Fibroblast of skin of left quadriceps (primary cell): ENCODE data around the gene FERMT3.
A peak's percentile ranks its signal among the peaks of the same experiment; 100 is the strongest.
"Not testable (repeated sequence)": the region's sequence is repeated elsewhere in the genome, so short reads cannot be mapped to it uniquely, and the experiment has no call there.

Experiments
- DNase-seq, 2 experiments: peaks; one replicate each; pipeline ENCODE4 v3.0.0-alpha.2; 2013; ENCODE audit warnings: low read depth in 2 of 2

Gene FERMT3

DNA sequence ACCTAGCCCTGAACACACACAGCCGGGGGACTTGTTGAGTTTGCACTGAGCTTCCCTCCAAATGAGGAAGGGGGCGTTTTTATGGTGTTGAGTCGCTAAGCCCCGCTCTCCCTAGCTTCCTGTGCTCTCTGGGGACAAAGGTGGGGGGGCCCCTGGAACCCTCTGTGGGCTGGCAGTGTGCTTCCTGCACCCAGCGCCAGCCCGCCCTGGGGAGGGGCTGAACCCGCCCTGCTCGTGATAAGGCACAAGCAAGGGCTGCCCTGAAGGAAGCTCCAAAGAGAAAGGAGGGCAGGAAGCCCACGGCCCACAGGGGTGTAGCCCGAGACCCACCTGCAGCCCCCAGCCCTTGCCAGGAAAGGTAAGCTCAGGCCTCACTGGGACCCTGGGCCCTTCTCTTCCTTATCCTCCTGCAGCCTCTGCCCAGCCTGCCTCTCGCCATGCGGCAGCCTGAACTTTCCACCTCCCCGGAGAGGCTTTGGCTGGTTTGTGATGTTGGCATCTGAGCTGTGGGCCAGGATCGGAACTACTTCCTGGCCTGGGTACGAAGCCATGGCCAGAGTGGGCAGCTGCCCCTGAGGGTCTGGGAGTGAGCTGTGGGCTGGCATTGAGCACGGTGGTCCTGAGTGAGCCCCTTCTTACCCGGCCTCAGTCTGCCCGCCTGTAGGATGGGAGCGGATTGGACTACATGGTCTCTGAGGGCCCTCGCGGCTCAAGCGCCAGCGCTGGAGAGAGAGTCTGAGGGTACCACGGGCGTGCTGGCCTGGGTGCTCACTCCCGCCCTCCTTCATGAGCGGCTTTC, at the start of gene FERMT3:
Gene FERMT3, plus strand, starts transcription at position 265 of the 799 bp plus-strand sequence. CDS start 644 bp downstream, outside the sequence.
- DNase-seq, result no peak

DNA sequence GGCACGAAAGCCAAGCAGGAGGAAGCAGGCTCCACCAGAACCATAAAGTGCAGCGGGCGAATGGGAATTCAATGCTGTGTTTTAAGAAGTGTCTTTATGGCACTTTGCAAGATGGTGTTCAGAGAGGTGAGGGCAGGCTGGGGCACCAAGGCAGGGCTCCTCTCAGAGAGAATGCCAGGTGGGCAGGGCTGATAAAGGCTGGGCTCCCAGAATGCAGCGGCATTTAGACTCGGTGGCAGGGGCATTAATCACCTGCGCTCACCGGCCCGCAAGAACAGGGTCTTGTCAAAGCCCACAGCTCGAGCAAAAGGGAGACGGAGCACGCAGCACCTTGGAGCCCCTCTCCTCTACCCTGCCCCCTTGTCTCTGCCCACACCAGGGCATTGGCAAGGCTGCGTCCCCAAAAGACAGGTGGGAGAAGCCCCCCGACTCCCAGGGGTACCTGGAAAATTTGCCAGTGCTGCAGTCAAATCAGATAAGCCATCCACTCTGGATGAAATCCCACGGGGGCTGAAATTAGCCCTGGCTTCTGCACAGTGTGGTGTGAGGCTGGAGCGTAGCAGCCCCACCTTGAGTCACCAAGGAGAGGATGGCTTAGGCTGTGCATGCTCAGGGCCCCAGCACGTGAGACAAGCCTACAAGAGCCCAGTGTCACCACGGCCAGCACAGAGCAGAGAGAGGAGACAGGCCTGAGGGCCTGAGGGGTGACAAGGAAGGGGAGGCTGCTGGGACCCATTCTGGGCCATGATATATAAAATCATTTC, 48.7 kb upstream of the FERMT3 start:
- no peak for DNase-seq

DNA sequence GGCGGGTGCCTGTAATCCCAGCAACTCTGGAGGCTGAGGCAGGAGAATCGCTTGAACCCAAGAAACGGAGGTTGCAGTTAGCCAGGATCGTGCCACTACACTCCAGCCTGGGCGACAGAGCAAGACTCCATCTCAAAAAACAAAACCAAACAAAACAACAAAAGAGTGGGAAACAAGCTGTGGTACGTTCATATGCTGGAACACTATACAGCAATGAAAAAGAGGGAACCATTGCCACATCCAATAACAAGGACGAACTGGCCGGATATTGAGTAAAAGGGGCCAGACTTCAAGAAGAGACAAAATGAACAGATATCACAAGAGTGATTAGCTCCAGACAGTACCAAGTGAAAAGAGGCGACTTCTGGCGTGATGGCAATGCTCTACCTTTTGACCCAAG, 45.5 kb upstream of the FERMT3 start:
- no peak for DNase-seq

DNA sequence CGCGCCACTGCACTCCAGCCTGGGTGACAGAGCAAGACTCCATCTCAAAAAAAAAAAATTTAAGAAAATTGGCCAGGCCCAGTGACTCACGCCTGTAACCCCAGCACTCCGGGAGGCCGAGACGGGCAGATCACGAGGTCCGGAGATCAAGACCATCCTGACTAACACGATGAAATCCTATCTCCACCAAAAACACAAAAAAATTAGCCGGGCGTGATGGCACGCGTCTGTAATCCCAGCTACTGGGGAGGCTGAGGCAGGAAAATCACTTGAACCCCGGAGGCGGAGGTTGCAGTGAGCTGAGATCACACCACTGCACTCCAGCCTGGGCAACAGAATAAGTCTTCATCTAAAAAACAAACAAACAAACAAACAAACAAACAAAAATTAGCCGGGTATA, 43.8 kb upstream of the FERMT3 start:
- not testable (repeated sequence) for DNase-seq

DNA sequence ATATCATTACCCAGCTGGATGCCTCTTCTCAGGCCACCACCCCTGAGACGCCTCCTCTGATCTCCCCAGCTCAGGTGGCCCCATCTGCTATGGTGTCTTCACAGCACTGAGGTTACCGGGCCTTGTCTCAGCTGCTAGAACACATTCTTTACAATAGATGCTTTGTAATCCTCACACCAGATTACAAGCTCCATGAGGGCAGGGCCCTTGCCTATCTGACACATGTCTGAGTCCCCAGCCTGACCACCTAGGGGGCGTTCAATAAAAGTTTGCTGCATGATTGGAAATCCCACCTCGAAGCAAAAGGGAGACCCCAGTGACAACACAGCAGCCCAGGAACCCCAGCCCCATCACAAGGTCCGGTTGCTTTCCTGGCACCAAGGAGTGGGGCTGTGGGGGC, 42.6 kb upstream of the FERMT3 start:
- DNase-seq, result no peak

DNA sequence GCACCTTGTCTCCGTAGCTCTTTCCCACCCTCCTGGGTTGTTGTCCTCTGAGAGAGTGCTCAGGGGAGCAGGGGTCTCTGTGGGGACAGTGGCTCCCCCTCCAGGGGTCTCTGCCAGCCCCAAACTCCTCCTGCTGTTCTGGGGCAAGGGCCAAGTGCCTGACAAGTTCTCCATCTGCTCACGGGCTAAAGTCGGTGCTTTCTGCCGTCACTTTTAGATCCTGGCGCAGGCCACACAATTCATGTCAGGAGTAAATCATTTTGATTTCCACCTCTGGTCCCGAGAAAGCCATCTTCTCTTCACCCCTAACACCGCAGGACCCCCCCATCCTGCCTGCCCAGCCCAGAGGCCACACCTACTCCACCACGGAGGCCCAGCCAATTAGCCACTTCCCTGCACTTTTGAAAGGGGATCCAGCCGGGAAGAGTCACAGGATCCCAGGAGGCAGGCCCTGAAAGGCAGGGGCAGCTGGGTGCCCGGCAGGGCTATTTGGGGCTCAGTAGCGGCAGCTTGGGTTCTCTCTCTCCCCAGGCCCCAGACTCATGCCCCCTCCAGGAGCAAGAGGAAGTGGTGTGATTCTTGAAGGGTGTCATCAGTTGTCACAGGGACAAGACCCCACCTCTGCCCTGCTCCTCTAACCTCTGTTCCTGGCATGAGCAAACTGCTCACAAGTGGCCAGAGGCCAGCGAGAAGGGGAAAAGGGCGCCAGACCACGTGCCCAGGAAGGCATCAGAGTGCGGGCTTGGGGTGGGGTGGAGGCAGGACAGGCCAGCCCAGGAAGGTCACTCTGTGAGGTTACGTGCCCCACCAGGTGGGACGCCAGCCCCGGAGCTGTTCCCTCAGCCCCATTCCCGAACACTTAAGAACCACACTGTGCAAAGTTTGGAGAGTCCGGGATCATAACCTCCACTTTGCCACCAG, 41.9 kb upstream of the FERMT3 start:
- DNase-seq, result no peak

DNA sequence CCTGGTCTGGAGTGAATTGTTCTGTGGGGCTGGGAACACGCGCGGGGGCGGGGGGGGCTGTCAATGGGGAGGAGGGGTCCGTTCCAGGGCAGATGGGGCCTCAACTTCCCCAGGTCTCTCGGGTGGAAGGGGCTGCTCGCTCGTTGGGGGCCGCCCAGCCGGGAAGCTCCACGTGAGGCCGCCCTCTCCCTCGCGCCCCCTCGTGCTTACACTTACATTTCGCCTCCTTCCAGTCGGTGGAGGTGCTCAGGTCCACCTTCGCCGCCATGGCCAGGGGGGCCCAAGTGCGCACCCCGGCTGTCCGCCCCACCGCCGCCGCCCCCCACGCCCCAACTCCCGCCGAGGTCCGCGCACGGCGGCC, 41.1 kb upstream of the FERMT3 start:
- DNase-seq, result no peak

DNA sequence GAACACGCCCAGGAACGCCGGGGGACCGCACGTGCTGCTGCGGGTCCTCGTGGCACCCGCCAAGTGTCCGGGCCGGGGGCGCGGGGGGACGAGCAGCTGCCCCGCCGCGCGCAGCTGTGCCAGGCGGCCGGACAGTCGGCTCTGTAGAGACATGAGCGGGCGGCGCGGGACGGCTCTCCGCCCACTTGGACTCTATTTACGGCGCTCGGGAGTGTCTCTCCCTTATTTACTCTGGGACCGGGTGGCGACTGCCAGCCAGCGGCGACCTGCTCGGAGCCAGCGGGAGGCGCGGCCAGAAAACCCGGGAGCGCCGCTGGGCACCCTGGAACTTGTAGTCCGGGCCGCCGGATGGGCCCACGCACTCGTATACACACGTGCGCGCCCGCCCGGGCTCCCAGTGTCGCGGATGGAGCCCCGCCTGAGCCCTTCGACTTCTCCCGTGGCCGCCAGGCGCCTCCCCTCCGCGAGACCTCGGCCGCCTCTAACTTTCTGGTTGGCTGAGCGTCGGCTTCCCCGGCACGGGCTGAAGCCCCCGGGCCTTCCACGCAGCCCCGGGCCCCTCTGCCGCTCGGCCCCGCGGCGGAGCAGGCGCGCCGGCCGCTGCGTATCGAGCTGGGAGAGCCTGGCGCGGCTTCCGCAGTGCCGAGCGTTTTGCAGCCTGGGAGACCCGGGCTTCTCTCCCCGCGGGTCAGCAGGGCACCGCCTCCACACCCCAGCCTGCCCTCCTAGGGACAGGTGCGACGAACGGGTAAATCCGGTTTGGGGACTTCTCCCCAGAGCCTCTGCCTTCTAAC, 40.5 kb upstream of the FERMT3 start, which contains the start of gene MACROD1:
Gene MACROD1, minus strand, starts transcription at position 272 of the 794 bp plus-strand sequence. Its CDS starts 119 bp downstream, at position 153.
- DNase-seq, result peak in 1 of 2 experiments; percentile 45

DNA sequence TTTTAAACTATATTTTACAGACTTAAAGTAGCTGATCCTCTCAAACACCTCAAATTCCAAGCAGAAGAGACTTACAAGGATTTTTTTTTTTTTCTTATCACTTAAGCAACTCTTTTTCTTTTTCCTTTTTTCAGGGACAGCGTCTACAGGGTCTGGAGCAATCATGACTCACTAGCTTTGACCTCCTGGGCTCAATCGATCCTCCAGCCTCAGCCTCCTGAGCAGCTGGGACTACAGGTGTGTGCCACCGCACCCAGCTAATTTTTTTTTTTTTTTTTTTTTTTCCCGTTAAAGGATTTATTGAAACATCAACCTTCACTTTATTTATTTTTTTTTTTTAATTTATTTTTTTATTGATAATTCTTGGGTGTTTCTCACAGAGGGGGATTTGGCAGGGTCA, 36.1 kb upstream of the FERMT3 start:
- no peak for DNase-seq

DNA sequence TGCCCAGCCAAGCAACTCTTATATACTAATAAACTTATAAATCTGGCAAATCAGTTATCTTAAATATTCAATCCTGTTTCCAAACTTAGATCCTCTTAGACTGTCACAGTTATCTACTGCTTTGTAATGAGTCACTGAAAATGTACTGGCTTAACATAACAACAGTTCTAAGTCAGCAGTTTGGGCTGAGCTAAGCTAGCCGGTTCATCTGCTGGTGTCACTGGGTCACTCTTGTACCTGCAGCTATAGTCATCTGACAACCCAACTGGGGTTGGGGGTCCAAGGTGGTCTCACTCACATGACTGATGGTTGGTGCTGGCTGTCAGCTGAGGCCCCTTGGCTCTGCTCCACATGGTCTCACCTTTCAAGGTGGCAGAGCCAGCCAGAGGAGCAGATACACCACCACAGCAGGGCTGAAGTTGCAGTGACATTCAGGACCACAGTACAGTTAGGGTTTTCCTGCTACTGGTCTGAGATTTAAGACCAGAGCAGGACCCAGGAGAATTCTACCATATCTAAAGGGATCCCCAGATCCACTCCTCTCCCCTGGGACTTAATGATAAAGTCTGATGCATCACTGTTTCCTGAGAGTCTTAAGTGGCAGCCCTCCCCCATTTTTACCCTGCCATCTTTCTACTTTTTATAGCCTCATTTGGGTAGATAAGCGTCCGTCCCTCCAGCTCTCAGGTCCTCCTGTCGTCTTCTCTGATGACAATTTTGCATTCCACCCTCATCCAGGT, 32.7 kb upstream of the FERMT3 start:
- DNase-seq, result no peak

DNA sequence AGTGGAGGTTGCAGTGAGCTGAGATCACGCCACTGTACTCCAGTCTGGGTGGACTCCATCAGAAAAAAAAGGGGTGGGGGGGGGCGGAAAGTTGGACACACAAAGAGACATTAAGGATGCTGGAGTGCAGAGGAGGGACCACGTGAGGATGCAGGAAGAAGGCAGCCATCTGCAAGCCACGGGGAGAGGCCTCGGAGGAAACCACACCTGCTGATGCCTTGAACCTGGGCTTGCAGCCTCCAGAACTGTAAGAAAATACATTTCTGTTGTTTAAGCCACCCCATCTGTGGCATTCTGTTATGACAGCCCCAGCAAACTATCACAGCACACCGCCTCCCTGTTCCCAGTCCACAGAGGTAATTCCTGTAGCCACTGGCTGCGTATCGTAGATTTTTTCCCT, 29.8 kb upstream of the FERMT3 start:
- DNase-seq, result no peak

DNA sequence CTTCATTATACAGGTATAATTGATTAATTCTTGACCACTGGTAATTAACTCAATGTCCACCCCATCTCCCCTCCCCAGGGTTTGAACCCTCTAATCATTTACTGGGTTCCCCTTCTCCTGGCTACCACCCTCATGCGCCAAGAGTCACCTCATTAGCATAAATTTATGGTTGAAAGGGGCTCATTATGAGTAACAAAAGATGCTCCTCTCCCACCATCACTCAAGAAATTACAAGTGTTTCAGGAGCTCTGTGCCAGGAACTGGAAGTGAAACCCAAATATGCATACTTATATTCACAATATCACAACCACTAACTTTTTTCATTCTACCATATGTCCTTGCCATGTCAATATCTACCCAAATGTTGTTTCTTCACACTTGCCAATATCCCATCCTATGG, 28.3 kb upstream of the FERMT3 start:
- no peak for DNase-seq

DNA sequence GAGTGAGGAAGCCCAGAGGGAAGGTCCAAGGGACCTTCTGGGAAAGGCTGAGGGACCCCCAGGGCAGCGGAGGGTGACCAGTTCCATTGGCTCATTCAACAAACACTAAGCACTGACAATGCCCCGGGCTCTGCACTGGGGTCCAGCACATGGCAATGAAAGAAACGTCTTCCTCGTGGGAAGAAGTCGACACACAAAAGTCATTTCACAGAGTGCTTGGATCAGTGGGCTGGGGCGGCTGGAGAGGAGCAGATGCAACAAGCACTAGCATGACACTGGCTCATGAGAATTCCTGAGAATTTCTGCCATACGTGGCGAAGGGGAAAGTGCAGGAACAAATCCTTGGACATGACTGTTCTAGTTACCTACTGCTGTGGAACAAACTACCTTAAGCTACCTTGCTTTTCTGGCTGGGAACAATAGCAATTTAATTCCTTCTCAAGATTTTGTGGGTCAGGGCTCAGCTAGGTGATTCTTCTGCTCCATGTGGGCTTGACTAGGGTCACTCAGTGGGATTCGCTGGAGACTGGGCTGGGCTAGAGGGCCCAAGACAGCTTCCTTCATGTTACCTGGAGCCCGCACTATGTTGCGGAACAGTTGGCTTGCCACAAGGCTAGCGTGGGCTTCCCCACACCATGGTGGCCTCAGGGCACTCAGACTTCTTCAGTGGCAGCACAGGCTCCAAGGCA, 27.4 kb upstream of the FERMT3 start:
- no peak for DNase-seq

DNA sequence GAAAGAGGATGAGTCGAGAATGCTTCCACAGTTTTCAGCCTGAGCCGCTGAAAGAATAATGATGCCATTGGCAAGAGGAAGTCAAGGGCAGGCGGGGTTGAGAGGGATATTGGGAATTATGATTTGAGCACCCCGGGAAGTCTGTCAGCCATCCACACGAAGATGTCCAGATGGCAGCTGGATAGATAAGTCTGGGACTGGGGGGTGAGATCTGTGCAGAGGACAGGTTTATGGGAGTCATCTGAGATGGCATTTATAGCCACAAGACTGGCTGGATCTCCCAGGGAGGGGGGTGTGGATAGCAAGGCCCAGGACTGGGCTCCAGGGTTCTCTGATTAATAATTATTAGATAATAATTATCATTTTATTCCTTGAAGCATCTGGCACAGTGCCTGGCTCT, 25.6 kb upstream of the FERMT3 start:
- DNase-seq, result no peak

DNA sequence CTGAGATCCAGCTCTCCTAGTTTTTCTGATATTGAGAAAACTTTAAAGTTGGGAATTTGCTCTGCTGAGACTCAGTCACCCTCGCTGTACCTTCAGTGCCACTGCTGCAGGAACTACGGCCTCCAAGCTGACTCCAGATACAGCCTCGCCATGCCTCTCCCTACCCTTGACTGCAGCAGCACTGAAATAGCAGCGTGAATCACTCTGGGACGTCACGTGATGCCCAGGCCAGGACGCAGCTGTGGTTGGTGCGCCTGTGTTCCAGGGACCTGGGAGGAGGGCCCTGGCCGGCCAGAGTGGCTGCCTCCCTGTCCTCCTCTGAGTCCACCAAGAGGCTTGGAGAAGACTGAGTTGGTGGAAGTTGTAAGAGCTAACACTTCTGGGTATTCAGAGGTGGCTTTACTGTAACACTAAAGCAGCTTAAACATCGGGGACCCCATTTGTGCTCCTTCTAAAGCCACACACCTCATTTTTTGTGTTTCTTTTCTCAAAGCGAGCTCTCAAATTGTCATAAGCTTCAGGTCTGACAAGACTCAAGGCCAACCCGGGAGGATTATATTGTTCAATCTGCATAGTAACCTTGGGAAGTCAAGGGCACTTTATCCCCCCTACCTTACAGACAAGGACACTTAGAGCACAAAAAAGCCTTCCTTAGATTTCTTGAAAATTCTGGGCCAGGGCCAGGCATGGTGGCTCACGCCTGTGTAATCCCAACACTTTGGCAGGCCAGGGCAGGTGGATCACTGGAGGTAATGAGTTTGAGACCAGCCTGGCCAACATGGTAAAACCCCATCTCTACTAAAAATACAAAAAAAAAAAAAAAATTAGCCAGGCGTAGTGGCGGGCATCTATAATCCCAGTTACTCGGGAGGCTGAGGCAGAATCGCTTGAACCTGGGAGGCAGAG, 24.8 kb upstream of the FERMT3 start:
- peak; percentile 62 to 70 for DNase-seq

DNA sequence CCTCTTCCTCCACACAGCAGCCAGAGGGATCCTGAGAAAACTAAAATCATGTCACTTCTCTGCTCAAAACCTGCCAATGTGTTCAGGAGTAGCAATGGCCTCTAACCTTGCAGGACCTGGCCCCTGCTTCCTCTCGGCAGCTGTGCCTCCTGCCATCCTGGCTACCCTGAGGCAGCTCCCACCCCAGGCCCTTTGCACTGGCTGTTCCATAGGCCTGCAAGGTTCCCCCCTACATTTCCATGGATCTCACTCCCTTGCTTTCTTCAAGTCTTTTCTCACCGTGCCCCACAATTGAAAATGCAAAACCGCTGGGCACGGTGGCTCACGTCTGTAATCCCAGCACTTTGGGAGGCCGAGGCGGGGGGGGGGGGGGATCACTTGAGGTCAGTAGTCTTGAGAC, 22.6 kb upstream of the FERMT3 start:
- DNase-seq, result no peak

DNA sequence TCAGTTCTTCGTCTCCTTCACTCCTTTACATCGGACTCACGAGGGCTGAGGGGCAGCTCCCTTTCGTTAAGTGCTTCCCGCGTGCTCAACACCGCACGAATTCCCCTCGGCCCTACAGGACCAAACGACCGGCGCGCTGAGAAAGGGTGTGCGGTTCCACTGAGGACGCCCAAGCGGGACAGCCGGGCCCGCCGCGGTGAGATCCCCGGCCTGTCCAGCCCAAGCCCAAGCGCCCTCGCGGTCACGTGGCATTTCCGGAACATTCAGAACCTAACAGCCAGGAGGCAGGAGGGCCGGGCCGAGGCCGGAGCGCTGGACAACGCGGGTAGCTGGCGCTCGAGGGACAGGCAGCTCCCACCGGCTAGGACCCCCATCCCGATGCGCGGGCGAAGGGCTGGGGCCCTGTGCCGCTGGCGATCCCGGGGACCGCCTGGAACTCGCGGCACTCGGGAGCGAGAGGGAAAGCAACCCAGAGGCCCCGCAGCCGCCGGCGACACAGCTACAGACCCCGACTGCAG, 21.3 kb upstream of the FERMT3 start:
- DNase-seq, result no peak

DNA sequence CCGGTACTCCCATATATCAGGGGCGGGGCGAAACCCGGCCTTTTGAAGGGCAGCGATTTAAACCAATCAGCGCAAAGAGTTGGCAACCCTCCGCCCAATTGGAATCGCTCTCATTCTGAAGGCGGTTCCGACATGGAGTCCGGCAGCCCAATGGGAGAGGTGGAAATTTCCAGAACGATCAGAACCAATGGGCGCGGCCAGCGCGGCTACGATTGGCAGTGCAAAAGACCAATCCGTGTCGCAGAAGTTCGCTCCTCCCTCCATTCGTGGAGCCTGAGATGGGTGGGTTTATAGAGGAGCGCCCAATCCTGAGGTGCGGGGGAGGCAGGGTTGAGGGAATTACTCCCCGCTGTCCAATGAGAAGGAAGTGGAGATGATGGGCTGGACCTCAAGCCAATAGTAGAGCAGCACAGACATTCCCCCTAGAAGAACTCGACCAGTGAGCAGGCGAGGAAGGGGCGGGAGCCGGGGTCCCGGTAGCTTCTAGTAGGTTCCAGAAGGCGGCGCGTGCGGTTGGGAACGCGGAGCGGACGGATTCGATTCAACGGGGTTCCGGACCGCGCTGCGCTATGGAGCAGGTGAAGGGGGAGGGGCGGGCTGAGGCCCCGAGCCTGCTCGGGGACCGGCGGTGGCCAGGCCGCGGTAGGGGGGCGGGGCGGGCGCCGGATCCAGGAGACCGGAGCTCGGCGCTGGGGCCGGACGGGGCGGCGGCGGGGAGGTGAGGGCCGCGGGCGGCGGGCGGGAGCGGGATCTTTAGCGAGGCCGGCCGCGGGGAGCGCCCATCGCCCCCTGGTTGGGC, 20.6 kb upstream of the FERMT3 start, which contains the start of gene STIP1:
Gene STIP1, plus strand, starts transcription at position 479 of the 799 bp plus-strand sequence. Its CDS starts 91 bp downstream, at position 570.
- DNase-seq, result peak; percentile 100
